ENCODE data around the gene RYR2. TPM values are rescaled to one million over a fixed set of nuclear protein-coding genes. Genes with fewer than 3 reads are reported as not detected.

The RYR2 gene
- total RNA-seq, 1 donor from 2014 or later: not detected

DNA sequence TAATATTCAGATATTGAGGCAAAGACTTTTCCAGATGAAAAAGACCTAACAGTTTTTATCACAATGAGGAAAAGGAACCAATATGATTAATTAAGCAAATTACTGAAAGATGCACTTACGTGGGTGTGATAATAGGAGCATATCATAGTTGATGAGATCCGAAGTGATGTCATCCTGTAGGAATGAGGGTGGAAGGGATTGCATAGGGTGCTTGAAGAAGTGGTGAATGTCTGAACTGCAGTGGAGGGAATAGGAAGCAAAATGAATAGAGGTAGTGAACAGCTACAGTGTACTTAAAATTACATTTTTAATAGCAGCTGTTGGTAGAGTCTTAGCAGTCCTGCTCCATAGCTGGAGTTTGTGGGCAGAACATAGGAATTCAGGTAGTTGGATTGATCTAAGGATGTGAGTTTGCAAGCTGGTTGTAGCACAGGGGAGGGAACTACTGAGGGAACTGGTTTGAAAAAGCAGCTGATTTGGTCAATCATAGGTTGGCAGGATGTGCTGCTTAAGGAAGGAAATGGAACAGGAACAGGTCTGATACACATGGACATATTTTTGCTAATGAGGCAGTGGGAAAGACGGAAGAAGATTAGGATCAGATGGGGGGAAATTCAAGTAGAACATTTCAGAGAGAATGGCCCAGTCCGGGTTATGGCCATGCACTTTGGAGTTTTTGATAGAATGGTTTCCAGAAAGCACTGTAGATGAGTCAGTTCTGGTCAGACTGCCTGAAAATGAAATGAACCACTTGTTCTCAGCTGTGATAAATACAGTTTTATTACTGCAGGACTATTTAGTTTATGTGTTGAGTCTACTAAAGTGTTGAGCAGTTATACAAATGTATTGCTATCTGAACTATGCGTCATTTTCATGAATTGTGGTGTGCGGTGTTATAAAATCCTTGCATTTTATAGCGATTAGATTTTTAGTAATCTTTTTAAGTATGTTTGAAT, 155.8 kb downstream of the RYR2 start:
- intact Hi-C loops (cut with micrococcal nuclease): no loop called here

DNA sequence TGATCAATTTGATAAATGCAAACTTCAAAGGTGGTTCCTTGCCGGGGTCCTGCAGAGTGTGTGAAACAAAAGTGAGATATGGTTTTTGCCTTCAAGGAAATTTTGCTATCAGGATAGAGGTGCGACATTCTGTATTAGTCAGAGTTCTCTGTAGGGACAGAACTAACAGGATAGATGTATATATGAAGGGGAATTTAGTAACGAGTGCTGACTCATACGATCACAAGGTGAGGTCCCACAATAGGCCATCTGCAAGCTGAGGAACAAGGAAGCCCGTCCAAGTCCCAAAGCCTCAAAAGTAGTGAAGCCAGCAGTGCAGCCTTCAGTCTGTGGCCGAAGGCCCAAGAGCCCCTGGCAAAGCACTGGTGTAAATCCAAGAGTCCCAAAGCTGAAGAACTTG, 157.0 kb downstream of the RYR2 start:
- intact Hi-C loops (cut with micrococcal nuclease): no loop called here

DNA sequence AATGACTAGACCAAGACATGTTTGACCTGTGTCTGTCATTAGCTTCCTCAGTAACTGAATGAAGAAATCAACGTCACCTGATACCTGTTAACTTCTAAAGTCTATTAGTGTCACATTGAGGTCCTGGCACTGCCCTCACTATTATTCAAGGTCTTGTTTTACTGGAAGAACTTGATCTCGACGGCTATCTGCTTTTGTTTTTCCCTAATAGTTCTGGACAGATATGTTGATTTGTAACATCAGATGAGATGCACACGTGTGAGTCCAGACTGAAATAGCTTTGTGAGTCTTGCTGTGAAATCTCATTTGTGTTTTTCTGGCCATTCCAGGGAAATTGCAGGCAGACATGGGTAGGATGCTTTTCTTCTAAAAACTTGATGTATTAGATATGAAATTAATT, 159.2 kb downstream of the RYR2 start:
- intact Hi-C loops (cut with micrococcal nuclease): no loop called here

DNA sequence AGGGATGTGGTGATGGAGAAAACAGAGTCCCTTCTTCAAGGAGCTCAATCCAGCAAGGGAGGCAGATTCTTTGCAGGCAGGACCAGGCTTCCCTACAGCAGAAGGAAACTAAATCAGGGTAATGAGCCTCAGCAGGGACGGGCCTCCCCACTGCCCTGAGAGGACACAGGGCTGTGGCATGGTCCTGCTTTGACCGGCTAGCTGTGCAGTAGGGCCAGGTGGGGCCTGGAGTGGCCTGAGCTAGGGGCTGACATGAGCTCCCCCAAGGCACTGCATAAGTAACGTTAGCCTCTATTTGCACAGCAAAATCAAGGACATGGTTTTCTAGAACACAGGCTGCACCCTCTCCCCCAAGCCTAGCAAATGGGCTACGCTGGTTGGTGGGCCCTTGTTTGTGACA, 162.9 kb downstream of the RYR2 start:
- intact Hi-C loops (cut with micrococcal nuclease): no loop called here

DNA sequence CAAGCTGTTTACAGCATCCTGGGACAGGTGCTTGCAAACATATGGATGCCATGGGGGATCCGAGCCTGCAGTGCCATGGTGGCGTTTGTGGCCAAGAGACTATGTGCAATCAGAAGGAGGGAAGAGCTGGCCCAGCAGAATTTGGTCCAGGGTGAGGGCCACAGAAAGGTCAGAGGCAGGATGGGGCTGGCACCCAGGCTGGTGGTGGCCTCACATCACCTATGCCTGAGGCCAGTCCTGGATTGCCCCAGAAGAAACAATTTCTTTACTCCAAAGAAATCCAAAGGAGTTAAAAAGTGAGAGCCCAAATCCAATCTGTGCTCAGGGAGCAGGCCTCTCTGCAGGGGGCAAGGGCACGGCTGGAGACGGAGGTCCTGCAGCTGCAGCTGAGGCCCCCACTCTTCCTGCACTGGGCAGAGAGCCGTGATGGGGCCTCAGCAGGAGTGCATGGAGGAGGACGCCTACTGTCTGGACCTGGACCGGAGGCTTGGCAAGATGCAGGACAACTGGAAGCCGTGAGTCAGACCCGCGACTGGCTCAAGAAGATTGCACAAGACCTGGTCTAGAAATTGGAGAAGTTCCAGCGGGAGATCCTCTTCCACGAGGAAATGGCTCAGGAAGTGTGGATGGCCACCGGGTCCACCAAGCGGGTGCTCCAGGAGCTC, 163.5 kb downstream of the RYR2 start:
- intact Hi-C loops (cut with micrococcal nuclease): no loop called here

DNA sequence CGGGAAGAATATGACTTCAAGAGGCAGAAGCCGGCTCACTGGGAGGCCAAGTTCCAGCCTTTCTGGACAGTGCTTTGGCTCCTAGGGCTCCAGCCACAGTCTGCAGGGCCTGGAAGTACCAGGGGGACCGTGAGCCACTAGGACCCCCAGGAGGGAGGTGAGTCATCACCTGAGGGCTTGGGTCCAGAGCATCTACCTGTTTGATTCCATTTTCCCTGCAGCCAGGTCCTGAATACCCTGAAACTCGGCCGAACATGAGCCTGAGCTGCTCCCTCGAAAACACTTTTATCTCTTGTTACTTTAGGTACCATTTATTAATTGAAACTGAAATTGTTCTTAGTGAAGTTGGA, 164.1 kb downstream of the RYR2 start:
- intact Hi-C loops (cut with micrococcal nuclease): no loop called here

DNA sequence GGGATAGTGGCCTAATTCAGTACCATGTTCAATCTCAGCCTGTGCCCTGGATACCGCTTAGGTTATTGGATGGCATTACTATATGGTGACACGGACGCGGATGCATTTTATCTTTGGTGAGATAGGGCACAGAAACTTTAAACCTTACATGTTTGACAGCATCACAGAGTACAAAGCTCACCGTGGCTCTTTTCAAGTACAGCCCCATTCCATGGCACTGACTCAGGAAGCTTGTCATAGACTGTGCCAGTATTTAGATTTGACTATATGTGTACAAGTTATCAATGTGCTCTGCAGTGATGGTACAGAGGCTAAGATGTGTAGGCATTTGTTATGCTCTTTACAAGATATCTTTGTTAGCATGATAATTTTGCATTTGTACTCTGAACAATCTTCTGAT, 169.0 kb downstream of the RYR2 start:
- intact Hi-C loops (cut with micrococcal nuclease): no loop called here

DNA sequence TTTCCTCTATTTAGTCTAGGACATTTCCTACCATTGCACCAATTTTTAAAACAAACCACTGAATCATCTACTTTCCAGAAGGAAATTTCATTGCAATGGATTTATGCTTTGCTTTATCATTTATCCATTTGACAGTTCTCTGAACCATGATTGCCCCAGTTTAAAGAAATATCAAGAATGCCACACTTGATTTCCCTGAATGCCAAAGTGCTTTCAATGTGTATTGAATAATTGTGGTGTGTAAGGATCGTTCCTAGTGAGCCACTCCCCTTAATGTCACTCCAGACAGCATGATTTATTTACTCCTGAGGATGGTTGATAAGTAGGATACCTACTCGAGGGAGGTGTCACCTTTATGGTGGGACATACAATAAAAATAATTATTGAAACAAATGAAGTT, 169.6 kb downstream of the RYR2 start:
- intact Hi-C loops (cut with micrococcal nuclease): no loop called here

DNA sequence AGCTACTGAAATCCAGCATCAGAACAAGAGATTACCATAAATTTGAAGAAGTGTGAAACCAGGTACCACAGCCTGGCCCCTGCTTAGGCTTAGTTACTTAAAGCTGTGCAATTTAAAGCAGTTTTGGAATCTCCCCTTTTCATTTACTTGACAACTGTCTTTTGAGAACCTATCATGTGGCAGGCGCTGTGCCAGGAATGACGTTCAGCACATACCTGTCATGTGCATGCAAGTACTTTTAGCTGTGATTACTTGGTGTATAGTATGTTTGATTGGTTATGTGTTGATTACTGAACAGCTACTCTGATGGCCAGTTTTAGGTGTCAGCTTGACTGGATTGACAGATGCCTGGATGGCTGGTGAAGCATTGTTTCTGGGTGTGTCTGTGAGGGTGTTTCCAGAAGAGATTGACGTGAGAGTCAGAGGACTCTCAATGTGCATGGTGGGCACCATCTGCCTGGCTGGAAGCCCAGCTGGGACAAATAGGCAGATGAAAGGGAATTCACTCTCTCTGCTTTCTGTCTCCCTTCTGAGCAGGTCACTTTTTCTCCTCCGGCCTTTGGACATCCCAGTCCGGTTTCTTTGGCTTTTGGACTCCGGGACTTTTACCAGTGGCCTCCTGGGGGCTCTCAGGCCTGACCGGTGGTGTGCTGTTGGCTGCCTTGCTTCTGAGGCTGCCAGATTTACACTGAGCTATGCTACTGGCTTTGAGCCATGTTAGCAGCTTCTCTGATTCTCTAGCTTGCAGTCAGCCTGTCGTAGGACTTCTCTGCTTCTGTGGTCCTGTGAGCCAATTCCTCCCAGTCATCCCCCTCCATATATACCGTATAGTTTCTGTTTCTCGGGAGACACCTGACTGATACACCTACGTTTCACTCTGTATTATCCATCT, 178.0 kb downstream of the RYR2 start:
- intact Hi-C loops (cut with micrococcal nuclease): no loop called here

DNA sequence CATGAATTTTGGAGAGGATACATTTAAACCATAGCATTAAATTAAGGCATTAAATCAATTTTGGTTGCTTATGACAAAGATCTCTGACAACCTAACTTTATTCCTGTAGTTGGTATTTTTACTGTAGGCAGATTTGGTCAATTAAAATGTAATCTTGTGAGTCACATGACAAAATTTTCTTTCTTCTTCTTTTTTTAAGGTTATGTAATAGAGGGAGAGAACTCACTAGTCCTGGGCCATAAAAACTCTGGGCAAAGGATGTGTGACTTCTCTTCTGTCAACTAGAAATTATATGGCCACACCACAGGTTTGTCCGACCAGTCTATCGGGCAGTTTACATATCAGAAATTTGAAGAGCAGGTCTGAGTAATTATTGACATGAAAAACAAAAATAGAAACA, 181.4 kb downstream of the RYR2 start:
- intact Hi-C loops (cut with micrococcal nuclease): no loop called here

DNA sequence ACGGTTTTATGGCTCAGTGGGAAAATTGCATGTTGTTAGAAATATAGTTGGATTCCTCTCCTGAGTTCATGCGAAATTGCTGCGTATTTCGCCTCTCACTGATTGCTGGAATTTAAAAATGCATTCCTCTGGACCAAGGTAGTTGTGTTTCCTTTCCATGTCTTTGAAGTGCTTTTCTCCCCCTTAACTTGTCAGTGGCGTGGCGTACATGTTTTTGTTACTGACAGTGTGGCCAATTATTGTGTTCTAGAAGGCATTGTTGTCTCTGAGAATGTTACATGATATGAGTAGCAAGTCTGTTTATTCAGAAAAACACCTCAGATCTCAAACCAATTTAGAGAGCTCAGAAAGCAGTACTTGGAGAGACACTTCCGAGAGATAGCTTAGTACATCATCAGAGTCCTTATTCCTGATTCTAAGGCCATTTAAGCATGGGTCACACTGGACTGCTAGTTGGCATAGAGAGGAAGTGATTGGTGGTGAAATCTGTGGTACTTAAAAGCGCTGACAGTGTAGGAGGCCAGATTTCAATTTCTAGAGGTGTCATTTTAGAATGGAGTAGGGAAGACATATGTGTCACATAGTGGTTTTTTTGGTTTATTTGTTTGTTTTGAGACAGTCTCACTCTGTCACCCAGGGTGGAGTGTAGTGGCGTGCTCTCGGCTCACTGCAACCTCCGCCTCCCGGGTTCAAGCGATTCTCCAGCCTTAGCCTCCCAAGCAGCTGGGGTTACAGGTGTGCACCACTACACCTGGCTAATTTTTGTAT, 184.4 kb downstream of the RYR2 start:
- intact Hi-C loops (cut with micrococcal nuclease): no loop called here

DNA sequence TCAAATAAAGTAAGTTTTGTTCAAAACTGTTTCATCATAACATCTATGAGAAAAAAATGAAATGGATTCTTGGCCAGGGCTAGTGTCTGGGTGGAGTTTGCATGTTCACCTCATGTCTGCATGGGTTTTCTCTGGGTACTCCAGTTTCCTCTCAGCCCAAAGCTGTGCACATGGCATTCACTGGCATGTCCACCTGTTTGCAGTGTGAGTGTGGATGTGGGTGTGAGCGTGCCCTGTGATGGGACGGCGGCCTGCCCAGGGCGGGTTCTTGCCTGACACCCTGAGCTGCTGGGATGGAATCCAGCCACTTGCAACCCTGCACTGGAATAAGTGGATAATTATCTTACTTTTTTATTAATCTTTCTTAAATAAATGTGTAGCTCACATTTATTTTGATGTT, 185.5 kb downstream of the RYR2 start:
- intact Hi-C loops (cut with micrococcal nuclease): no loop called here

DNA sequence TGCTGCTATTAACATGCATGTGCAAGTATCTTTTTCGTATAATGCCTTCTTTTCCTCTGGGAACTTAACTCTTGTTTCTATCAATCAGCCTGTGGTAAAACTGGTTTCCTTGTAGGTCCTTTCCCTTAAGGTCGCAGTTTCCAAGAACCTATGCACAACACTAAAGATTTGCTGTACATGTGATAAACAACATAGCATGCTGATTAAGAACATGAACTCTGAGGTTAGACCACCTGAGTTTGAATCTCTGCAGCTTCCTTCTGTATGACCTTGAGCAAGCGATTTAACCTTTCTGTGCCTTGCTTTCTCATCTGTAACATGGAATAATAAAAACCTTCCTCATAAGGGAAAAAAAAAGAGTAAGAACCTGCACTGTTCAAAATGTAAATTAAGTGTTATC, 186.4 kb downstream of the RYR2 start:
- intact Hi-C loops (cut with micrococcal nuclease): no loop called here

DNA sequence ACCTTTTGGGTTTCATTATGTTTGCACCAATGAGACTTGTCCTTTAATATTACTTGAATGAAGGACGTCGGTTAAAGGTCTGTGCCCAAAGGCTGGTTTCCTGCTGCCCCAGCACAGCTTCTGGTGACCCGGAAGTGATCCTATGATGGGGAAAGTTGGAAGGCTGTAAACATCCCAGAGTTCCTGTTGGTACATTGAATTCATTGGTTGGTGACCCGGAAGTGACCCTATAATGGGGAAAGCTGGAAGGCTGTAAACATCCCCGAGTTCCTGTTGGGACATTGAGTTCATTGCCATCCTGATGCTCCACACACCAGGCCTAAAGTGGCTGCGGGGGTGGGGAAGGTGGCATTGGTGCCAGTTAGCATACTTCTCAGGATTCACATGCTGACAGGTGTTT, 187.3 kb downstream of the RYR2 start:
- intact Hi-C loops (cut with micrococcal nuclease): no loop called here

DNA sequence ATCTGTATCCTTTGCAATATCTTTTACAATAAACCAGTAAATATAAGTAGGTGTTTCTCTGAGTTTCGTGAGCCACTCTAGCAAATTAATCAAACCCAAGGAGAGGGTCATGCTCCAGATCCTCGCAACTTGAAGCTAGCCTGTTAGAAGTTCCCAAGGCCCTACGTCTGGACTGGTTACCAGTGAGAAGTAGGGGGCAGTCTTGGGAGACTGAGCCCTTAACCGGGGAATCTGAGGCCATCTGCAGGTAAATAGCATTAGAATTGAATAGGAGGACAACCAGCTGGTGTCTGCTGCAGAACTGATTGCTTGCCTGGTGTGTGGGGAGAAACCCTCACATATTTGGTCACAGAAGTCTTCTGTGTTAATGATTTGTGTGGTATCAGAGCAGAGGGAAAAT, 190.5 kb downstream of the RYR2 start:
- intact Hi-C loops (cut with micrococcal nuclease): no loop called here

DNA sequence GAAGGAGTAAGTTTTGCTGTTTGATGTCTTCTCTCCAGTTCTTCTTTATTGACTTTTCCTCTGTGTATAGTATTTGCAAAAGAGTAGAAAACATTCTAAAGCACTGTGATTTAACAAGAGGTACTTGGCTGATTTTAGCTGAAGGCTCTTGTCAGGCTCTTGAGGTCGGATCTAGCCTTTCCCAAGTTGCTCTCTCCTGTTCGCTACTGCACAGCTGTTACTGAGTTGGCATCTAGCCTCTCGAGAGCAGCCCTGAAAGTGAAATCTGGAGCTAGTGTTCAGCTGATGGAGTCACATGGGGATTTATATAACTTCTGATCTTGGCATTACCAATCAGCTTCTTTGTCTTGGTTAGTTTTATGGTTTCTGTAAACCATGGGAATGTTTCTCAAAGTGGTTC, 193.1 kb downstream of the RYR2 start:
- intact Hi-C loops (cut with micrococcal nuclease): no loop called here

DNA sequence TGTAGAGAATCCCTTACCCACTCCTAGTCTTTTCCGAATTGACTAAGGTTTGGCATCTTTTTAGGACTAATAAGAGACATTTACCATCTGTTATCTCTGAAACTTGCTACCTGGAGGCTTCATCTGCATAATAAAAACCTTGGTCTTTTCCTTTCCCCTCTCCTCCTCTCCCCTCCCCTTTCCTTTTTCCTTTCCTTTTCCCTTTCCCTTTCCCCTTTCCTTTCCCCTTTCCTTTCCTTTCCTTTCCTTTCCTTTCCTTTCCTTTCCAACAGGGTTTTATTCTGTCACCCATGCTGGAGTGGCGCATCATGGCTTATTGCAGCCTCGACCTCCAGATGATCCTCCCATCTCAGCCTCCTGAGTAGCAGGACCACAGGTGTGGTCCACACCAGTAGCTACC, 195.7 kb downstream of the RYR2 start:
- intact Hi-C loops (cut with micrococcal nuclease): no loop called here

DNA sequence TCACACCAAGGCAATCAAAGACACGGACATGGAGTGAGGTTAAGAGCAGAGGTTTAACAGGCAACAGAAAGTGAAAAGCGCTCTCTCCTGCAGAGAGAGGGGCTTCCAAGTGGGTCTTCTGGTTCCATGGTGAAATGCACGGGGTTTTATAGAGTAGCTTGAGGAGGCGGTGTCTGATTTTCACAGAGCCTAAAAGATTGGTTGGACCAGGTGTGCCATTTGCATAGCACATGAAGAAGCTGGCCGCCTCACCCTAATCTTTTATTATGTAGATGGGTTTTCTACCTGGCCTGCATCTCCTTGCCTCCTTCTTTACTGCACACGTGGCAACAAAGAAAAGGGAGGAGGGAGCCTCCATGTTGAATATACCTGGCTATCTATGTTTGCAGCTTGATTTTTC, 197.3 kb downstream of the RYR2 start:
- intact Hi-C loops (cut with micrococcal nuclease): no loop called here

DNA sequence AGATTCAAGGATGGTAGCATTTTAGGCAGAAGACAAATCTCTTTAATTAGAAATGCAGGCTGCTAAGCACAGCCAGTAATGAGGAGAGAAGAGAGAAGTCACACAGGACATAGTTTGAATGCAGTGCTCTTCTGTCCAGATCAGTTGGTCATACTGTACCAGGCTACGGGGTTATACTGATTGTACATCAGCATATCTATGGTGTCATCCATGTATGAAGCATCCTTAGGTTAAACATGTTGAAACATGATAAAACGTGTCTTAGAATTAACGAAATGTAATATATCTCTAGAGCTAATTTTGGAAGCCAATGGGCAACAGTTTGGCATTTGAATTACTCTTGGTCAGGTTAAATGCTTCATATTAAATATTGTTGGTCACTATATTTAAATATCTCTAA, 199.1 kb downstream of the RYR2 start:
- intact Hi-C loops (cut with micrococcal nuclease): no loop called here

DNA sequence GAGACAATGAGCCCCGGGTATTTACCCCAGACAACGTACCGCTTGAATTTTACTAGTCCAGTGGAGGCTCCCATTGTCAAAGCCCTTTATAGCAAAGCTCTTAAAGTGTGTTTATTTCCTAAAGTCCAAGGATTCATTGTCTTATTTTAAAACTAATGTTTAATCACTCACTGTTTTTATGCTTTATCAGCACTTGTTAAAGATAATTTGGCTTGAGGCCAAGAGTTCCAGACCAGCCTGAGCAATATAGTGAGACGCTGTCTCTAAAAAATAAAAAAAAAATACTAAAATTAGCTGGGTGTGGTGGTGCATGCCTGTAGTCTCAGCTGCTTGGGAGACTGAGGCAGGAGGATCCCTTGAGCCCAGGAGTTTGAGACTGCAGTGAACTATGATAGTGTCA, 202.8 kb downstream of the RYR2 start:
- intact Hi-C loops (cut with micrococcal nuclease): no loop called here

DNA sequence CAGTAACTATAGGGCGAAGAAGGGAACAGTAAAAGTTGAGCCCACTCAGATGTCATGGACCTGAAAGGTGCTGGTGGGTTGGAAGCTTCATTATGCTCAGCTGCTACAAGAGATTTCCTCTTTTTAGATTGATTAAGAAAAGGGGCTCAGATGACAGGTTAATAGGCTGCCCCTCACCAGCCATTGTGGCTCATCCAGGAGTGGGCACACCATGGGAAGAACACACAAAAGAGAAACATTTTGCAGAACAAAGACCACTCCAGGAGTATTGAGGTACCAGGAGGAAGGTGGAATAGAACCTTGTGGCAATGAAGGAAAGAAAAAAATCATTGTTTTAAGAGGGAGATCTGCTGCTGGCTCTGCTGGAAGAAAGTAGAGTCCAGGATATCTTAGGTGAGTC, 205.5 kb downstream of the RYR2 start:
- intact Hi-C loops (cut with micrococcal nuclease): no loop called here

All from T-helper 1 cell treated with Interleukin-12 subunit alpha and Interleukin-12 subunit beta and Interleukin-4 antibody, amounts not matched to agents 30 ng/mL and 1 ng/mL, for 36 hours (primary cell).